Activated CD8-positive, alpha-beta memory T cell treated with anti-CD3 and anti-CD28 coated beads, Interleukin-2, amount 10 ng/mL, durations not matched to agents 7 days and 5 days (primary cell): ENCODE data around the gene METTL1. TPM values are rescaled to one million over a fixed set of nuclear protein-coding genes. Genes with fewer than 3 reads are reported as not detected.
"Not testable (repeated sequence)": the region's sequence is repeated elsewhere in the genome, so short reads cannot be mapped to it uniquely, and the experiment has no call there.

Experiments used
- ATAC-seq: fragments of 150-1000 bp; cut with Tn5 transposase; one replicate; pipeline ENCODE4 v1.10.0; 2021; ENCODE audit warnings: moderate library complexity
- CTCF ChIA-PET: fragments of 350-600 bp; sonication (Branson Sonifier 250); formaldehyde crosslinking; loops from one replicate; lab custom pipeline; 2021; ENCODE audit warnings: antibody characterized with exemption; lab: Charles Lee
- DNase-seq: peaks from one replicate; pipeline ENCODE4 v3.0.0-alpha.2; 2020
- H3K27ac Mint-ChIP-seq: one replicate; pipeline ENCODE4 v1.8.0; 2021; ENCODE audit warnings: mild to moderate bottlenecking, mixed read lengths
- H3K27me3 Mint-ChIP-seq: one replicate; pipeline ENCODE4 v1.8.0; 2021; ENCODE audit warnings: mixed read lengths
- H3K36me3 Mint-ChIP-seq: one replicate; pipeline ENCODE4 v1.8.0; 2021; ENCODE audit warnings: mild to moderate bottlenecking, mixed read lengths
- H3K4me1 Mint-ChIP-seq: one replicate; pipeline ENCODE4 v1.8.0; 2021; ENCODE audit warnings: mixed read lengths
- H3K4me3 Mint-ChIP-seq: one replicate; pipeline ENCODE4 v1.8.0; 2021; ENCODE audit warnings: mild to moderate bottlenecking, moderate library complexity, mixed read lengths
- H3K9me3 Mint-ChIP-seq: one replicate; pipeline ENCODE4 v1.8.0; 2022; ENCODE audit warnings: low read depth, mixed read lengths
- total RNA-seq, 2 experiments: library from RNA; stranded (reverse); gene quantifications; one replicate each; pipeline ENCODE4 v1.2.3, GENCODE V29; 2021

METTL1 gene
- total RNA-seq, 2 experiments from 2014 or later: 22.1 to 32.1 TPM

DNA sequence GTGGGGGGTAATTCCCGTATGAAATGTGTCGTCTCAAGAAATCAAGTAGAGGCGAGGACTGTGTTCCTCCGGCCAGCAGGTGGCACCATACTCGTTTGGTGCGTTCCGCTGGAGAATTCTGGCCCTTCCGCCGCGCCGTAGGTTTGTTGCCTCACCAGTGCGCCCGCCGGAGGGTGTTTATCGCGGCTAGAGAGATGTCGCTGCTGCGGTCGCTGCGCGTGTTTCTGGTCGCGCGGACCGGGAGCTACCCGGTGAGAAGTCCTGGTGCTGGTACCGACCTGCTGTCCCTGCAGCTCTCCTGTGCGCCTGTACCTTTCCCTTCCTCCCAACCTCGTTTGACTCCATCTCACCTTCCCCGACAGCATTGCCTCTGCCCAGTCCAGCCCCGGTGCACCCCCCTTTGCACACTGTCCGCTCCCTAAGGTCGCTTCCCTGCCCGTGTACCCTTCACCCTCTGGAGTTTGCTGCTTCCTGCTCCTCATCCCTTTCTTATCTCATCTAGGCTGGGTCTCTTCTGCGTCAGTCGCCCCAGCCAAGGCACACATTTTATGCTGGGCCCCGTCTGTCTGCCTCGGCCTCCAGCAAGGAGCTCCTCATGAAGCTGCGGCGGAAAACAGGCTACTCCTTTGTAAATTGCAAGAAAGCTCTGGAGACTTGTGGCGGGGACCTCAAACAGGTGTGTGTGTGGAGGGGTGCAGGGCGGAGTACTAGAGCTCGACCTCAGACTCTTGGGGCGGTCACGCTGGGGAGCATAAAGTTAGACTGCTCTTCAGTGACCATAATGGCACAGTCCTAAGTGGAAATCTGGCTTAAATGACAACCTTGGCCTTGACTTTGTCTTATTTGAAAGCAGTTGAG lies 10.9 kb upstream of the METTL1 start, which contains the start of gene TSFM:
Gene TSFM, plus strand, starts transcription at position 180 of the 858 bp plus-strand sequence. Its CDS starts 15 bp downstream, at position 195.
- peak; percentile 93 for ATAC-seq
- Mint-ChIP-seq H3K9me3 (no peaks in the 10 kb centered on the region), H3K27me3 (no peaks in the 10 kb centered on the region), H3K4me3 (peak within 1 kb of the TSS; percentile 97), H3K36me3 (peaks cover 13% of the 10 kb centered on the region), H3K27ac (peak within 1 kb of the TSS; percentile 96), H3K4me1 (peaks cover 38% of the 10 kb centered on the region)
- CTCF ChIA-PET: interaction anchor here (0.6 to 1.9 kb wide), 32 partner anchors 8 to 1953 kb away, joined by 3 to 15 read pairs (median 4); partner anchors contain the start of genes AVIL, CDK4, CTDSP2 and DNAJC14
- peak; percentile 97 for DNase-seq

GRCh38 chr12:57782243-57782607 lies 10.3 kb upstream of the METTL1 start:
- CTCF ChIA-PET: interaction anchor here (0.6 to 3.2 kb wide), 16 partner anchors 10 to 1953 kb away, joined by 3 to 15 read pairs (median 5); partner anchors contain the start of genes DNAJC14, EEF1AKMT3 and METTL1
- Mint-ChIP-seq H3K4me1 (peaks cover 38% of the 10 kb centered on the region), H3K27me3 (no peaks in the 10 kb centered on the region), H3K27ac (peak overlapping the region; percentile 96), H3K36me3 (peaks cover 13% of the 10 kb centered on the region), H3K4me3 (peak overlapping the region; percentile 97), H3K9me3 (no peaks in the 10 kb centered on the region)
- DNase-seq: no peak
- no peak for ATAC-seq

GRCh38 chr12:57781801-57782200 lies 9.9 kb upstream of the METTL1 start:
- DNase-seq (no peak), ATAC-seq (no peak)
- H3K36me3 Mint-ChIP-seq: peaks cover 13% of the 10 kb centered on the region
- H3K27ac Mint-ChIP-seq: peak overlapping the region; percentile 96
- H3K4me3 Mint-ChIP-seq: peak overlapping the region; percentile 2
- CTCF ChIA-PET: interaction anchor here (0.8 to 3.3 kb wide), 7 partner anchors 10 to 346 kb away, joined by 3 to 20 read pairs (median 4); partner anchors contain the start of genes EEF1AKMT3 and METTL1
- no peaks in the 10 kb centered on the region for H3K9me3 Mint-ChIP-seq
- H3K27me3 Mint-ChIP-seq: no peaks in the 10 kb centered on the region
- H3K4me1 Mint-ChIP-seq: peaks cover 38% of the 10 kb centered on the region

GRCh38 chr12:57781244-57781643 lies 9.3 kb upstream of the METTL1 start:
- Mint-ChIP-seq H3K4me3 (no peak overlapping the region), H3K27me3 (no peaks in the 10 kb centered on the region)

DNA sequence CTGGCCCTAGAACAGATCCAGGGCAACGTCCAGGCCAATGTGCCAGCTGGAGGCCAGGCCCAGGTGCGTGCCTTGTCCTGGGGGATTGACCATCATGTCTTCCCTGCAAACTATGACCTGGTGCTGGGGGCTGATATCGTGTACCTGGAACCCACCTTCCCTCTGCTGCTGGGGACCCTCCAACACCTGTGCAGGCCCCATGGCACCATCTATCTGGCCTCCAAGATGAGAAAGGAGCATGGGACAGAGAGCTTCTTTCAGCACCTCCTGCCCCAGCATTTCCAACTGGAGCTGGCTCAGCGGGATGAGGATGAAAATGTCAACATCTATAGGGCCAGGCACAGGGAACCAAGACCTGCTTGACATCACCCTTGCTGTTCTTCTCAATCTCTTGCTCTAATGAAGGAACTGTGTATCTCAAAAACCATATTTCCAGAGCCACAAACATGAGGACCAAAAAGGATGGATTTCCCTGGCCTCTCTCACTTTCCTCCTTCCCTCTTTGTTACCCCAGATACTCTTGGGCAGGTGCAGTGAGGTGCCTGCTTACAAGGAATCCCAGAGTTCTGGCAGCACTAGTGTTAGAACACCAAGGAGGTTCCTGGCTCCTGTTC lies 8.5 kb upstream of the METTL1 start:
- DNase-seq (no peak), ATAC-seq (no peak)
- no peaks in the 10 kb centered on the region for H3K9me3 Mint-ChIP-seq
- H3K36me3 Mint-ChIP-seq: peaks cover 10% of the 10 kb centered on the region
- no peaks in the 10 kb centered on the region for H3K27me3 Mint-ChIP-seq
- CTCF ChIA-PET: interaction anchor here (0.6 to 3.3 kb wide), 6 partner anchors 8 to 1448 kb away, joined by 3 to 20 read pairs (median 6); partner anchors contain the start of genes CDK4, EEF1AKMT3 and METTL1
- no peak overlapping the region for H3K4me3 Mint-ChIP-seq
- H3K27ac Mint-ChIP-seq: no peak overlapping the region
- H3K4me1 Mint-ChIP-seq: peaks cover 39% of the 10 kb centered on the region

More at GRCh38 chr12:57781244-57781643, 9.3 kb upstream of the METTL1 start:
- Mint-ChIP-seq H3K4me1 (peaks cover 35% of the 10 kb centered on the region), H3K36me3 (peaks cover 9% of the 10 kb centered on the region), H3K9me3 (no peaks in the 10 kb centered on the region), H3K27ac (peak overlapping the region; percentile 96)
- DNase-seq: no peak
- no peak for ATAC-seq
- CTCF ChIA-PET: interaction anchor here (0.8 to 3.3 kb wide), 8 partner anchors 9 to 346 kb away, joined by 3 to 20 read pairs (median 4); partner anchors contain the start of genes EEF1AKMT3 and METTL1

DNA sequence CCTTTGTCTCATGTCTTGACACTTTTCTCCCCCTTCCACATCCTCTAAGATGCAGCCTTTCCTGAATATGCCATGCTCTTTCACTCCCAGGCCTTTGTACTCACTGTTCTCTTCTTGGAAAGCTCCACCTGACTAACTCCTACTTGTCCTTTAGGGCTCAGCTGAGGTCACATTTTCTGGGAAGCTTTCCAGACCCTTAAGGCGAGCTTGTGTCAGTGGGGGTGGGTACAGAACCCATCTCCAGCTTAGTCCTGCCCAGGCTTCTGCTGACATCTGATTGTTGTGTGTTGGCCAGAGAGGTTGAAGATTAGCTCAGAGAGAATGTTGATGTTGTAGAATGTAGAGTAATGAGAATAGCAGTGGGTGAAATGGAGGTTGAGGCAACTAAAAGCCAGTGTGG lies 7.8 kb upstream of the METTL1 start:
- Mint-ChIP-seq H3K27ac (peak overlapping the region; percentile 13), H3K4me1 (peaks cover 39% of the 10 kb centered on the region), H3K36me3 (peaks cover 10% of the 10 kb centered on the region), H3K27me3 (no peaks in the 10 kb centered on the region), H3K9me3 (no peaks in the 10 kb centered on the region), H3K4me3 (no peak overlapping the region)
- CTCF ChIA-PET: interaction anchor here (0.6 to 3.3 kb wide), 5 partner anchors 13 to 1447 kb away, joined by 3 to 20 read pairs (median 4); partner anchors contain the start of genes CDK4 and CYP27B1
- DNase-seq: no peak
- ATAC-seq: no peak

- peaks cover 8% of the 10 kb centered on the region for H3K36me3 Mint-ChIP-seq
- H3K27ac Mint-ChIP-seq: no peak overlapping the region
- ATAC-seq: no peak
- H3K4me1 Mint-ChIP-seq: peaks cover 30% of the 10 kb centered on the region
- no peak overlapping the region for H3K4me3 Mint-ChIP-seq
- no peaks in the 10 kb centered on the region for H3K27me3 Mint-ChIP-seq
- no peak for DNase-seq
- CTCF ChIA-PET: interaction anchor here (0.8 to 1.1 kb wide), 2 partner anchors 12 to 21 kb away, joined by 3 read pairs; no protein-coding TSS in a partner anchor
- no peaks in the 10 kb centered on the region for H3K9me3 Mint-ChIP-seq
Observed at GRCh38 chr12:57777911-57778310, 6.0 kb upstream of the METTL1 start.

GRCh38 chr12:57777367-57777766 lies 5.5 kb upstream of the METTL1 start:
- ATAC-seq: no peak
- CTCF ChIA-PET: interaction anchor here (1.1 to 1.3 kb wide), 2 partner anchors 11 to 20 kb away, joined by 3 to 4 read pairs; no protein-coding TSS in a partner anchor
- Mint-ChIP-seq H3K4me3 (no peak overlapping the region), H3K36me3 (peaks cover 8% of the 10 kb centered on the region), H3K4me1 (peaks cover 26% of the 10 kb centered on the region), H3K27ac (no peak overlapping the region), H3K9me3 (no peaks in the 10 kb centered on the region), H3K27me3 (no peaks in the 10 kb centered on the region)
- no peak for DNase-seq

DNA sequence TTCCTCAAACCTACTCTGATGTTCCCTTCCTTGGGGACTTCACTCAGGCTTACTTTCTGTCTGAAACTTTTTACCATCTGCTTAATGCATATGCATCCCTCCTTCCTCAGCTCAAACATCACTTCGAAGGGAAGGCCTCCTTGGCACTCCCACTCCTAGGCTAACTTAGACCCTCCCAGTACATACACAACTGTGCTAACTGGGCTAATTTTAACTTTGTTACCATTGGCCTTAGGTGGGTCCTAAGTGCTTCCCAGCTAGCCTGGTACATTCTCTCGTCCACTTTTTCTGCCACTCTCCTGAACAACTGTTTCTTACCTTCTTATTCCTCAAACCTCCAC lies 4.3 kb upstream of the METTL1 start:
- Mint-ChIP-seq H3K4me3 (no peak overlapping the region), H3K36me3 (peaks cover 8% of the 10 kb centered on the region), H3K27ac (no peak overlapping the region), H3K27me3 (no peaks in the 10 kb centered on the region), H3K9me3 (no peaks in the 10 kb centered on the region), H3K4me1 (peaks cover 21% of the 10 kb centered on the region)
- DNase-seq (no peak), ATAC-seq (no peak)
- CTCF ChIA-PET: interaction anchor here (1.3 to 2.1 kb wide), 4 partner anchors 17 to 129 kb away, joined by 3 to 5 read pairs (median 4); no protein-coding TSS in a partner anchor

DNA sequence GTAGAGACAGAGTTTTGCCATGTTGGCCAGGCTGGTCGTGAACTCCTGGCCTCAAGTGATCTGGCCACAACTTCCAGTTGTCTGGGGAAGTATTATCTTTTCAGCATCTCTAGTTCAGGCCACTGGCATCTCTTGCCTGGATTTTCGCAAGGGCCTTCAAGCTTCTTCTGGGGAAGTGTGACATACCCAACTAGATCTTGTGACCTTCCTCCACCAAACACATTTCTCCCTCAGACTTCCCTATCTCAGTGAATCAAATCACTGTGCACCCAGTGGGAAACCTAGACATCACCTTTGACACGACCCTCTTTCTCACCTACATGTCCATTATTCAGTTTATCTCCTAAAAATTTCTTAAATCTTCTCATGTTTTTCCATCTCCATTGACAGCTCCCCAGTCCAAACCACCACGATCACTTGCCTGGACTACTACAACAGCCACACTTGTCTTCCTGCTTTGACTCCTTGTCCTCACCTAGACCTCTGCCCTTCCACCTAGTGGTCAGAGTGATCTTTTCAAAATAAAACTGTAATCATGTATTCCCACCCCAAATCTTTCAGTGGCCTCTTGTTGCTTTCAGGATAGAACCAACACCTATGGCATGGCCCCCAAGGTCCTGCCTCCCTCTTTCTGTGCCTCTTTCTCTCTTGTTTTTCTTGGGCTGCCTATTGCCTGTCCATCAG lies 3.8 kb upstream of the METTL1 start:
- no peak overlapping the region for H3K4me3 Mint-ChIP-seq
- H3K27me3 Mint-ChIP-seq: no peaks in the 10 kb centered on the region
- CTCF ChIA-PET: interaction anchor here (1.4 to 4.8 kb wide), 5 partner anchors 11 to 129 kb away, joined by 3 to 25 read pairs (median 4); no protein-coding TSS in a partner anchor
- H3K4me1 Mint-ChIP-seq: peaks cover 19% of the 10 kb centered on the region
- no peak for DNase-seq
- H3K36me3 Mint-ChIP-seq: peaks cover 8% of the 10 kb centered on the region
- no peak for ATAC-seq
- H3K27ac Mint-ChIP-seq: no peak overlapping the region
- H3K9me3 Mint-ChIP-seq: no peaks in the 10 kb centered on the region

DNA sequence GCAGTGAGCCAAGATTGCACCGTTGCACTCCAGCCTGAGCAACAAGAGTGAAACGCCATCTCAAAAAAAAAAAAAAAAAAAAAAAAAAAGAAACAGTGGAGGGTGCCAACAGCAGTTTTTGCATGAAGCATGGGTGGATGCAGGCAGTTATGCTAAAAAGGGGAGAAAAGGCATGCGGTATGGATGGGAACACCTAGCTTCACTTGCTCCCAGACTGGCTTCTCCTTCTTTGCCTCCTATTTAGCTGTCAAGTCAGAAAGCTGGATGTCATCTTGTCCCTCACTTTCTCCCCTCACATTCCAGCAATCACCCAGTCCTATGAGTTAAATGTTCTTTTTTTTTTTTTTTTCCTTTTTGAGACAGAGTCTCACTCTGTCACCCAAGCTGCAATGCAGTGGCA lies 3.1 kb upstream of the METTL1 start:
- Mint-ChIP-seq H3K9me3 (no peaks in the 10 kb centered on the region), H3K4me1 (peaks cover 22% of the 10 kb centered on the region), H3K27ac (no peak overlapping the region), H3K4me3 (no peak overlapping the region), H3K36me3 (peaks cover 8% of the 10 kb centered on the region), H3K27me3 (no peaks in the 10 kb centered on the region)
- CTCF ChIA-PET: interaction anchor here (1.0 to 4.8 kb wide), 4 partner anchors 8 to 19 kb away, joined by 3 to 25 read pairs (median 4); partner anchors contain the start of gene TSFM
- ATAC-seq (no peak), DNase-seq (no peak)

GRCh38 chr12:57774634-57775033 lies 2.7 kb upstream of the METTL1 start:
- H3K4me3 Mint-ChIP-seq, ATAC-seq, H3K27ac Mint-ChIP-seq, DNase-seq, H3K27me3 Mint-ChIP-seq, H3K9me3 Mint-ChIP-seq: not testable (repeated sequence)
- CTCF ChIA-PET: interaction anchor here (0.7 to 4.8 kb wide), 5 partner anchors 8 to 18 kb away, joined by 3 to 25 read pairs (median 4); partner anchors contain the start of gene TSFM
- Mint-ChIP-seq H3K4me1 (peaks cover 26% of the 10 kb centered on the region), H3K36me3 (peaks cover 12% of the 10 kb centered on the region)
